GM12878 (cell line): ENCODE measurements around the gene COQ8B. TPM values are rescaled to one million over a fixed set of nuclear protein-coding genes. Genes with fewer than 3 reads are reported as not detected.
A peak's percentile ranks its signal among the peaks of the same experiment; 100 is the strongest.

Source experiments
- ATAC-seq: fragments of 200-7000 bp; cut with Tn5 transposase; 3 replicates; pipeline ENCODE4 v1.9.1; 2020; ENCODE audit warnings: mild to moderate bottlenecking, moderate library complexity
- BruUV-seq: library from RNA; stranded (reverse); fragments of 400-500 nt; replicated peaks from 2 replicates; lab custom pipeline; 2021; lab: Mats Ljungman, UMichigan
- CTCF ChIA-PET: fragments of 300-600 bp; sonication (Branson Sonifier 250); formaldehyde crosslinking; extraction: SDS; loops from one replicate; lab custom pipeline; 2021; ENCODE audit warnings: inconsistent platforms; lab: Yijun Ruan, JAX
- POLR2A ChIA-PET: fragments of 350-600 bp; formaldehyde crosslinking; extraction: SDS; loops from one replicate; lab custom pipeline; 2021; ENCODE audit warnings: inconsistent platforms; lab: Charles Lee
- RAD21 ChIA-PET: fragments of 300-600 bp; sonication (Branson Sonifier 250); formaldehyde crosslinking; loops from one replicate; lab custom pipeline; 2023; ENCODE audit warnings: antibody characterized with exemption; ENCODE audit not compliant: unreplicated experiment; lab: Charles Lee
- SMC1A ChIA-PET: fragments of 300-600 bp; sonication (Branson Sonifier 250); formaldehyde crosslinking; loops from one replicate; lab custom pipeline; 2023; ENCODE audit not compliant: unreplicated experiment, uncharacterized antibody; lab: Charles Lee
- DNase-seq: peaks from one replicate; pipeline ENCODE4 v3.0.0-alpha.2; 2011; ENCODE audit warnings: low read depth, low spot score
- FAIRE-seq: peaks from 3 replicates; lab custom pipeline; 2011; peaks lifted over from hg19 to GRCh38; lab: Jason Lieb, UNC
- H2AFZ ChIP-seq: 2 replicates; pipeline ENCODE4 v1.6.0; 2011; ENCODE audit warnings: low read depth, low read length, control low read depth; ENCODE audit not compliant: control insufficient read depth
- H3K27ac ChIP-seq: 2 replicates; pipeline ENCODE4 v1.5.1; 2011; ENCODE audit warnings: control low read depth; ENCODE audit not compliant: control insufficient read depth, insufficient read depth
- H3K27me3 ChIP-seq, 2 experiments: replicated peaks in 1 of 2; 2 replicates each; pipeline versions ENCODE4 v1.6.0 to v1.6.1; 2011; ENCODE audit warnings: low read length in 1 of 2; ENCODE audit not compliant: control insufficient read depth in 2 of 2, insufficient read depth in 2 of 2
- H3K36me3 ChIP-seq, 2 experiments: 2 replicates each; pipeline ENCODE4 v1.5.1; 2011; ENCODE audit warnings: low read length in 1 of 2; ENCODE audit not compliant: control insufficient read depth in 2 of 2, insufficient read depth in 2 of 2
- H3K4me1 ChIP-seq: 2 replicates; pipeline ENCODE4 v1.6.1; 2011; ENCODE audit warnings: mild to moderate bottlenecking, low read length, moderate library complexity, mixed read lengths; ENCODE audit not compliant: control insufficient read depth, insufficient read depth
- H3K4me2 ChIP-seq: 2 replicates; pipeline ENCODE4 v1.6.0; 2011; ENCODE audit warnings: control low read depth; ENCODE audit not compliant: control insufficient read depth, insufficient read depth
- H3K4me3 ChIP-seq: fragments of 200-600 bp; sonication (generic); 2 replicates; pipeline ENCODE4 v1.5.1; 2016
- H3K79me2 ChIP-seq: 2 replicates; pipeline ENCODE4 v1.6.0; 2011; ENCODE audit warnings: low read length; ENCODE audit not compliant: control insufficient read depth, insufficient read depth
- H3K9ac ChIP-seq: 2 replicates; pipeline ENCODE4 v1.8.0; 2011; ENCODE audit warnings: low read length, control low read depth, mixed read lengths; ENCODE audit not compliant: control insufficient read depth, insufficient read depth
- H3K9me3 ChIP-seq: replicated peaks from 3 replicates; pipeline ENCODE4 v1.5.1; 2011; ENCODE audit warnings: mild to moderate bottlenecking, low read length; ENCODE audit not compliant: control insufficient read depth, insufficient read depth
- H4K20me1 ChIP-seq: 2 replicates; pipeline ENCODE4 v1.6.0; 2011; ENCODE audit not compliant: control insufficient read depth, insufficient read depth
- ATF7 ChIP-seq: fragments of 450-650 bp; IDR thresholded peaks from 2 replicates; pipeline ENCODE4 v1.6.1; 2016; ENCODE audit warnings: low read depth, mild to moderate bottlenecking
- BHLHE40 ChIP-seq, 2 experiments: fragments of 450-650 bp in 1 of 2; IDR thresholded peaks; 2 replicates each; pipeline ENCODE4 v1.6.1; 2011 to 2017; ENCODE audit warnings: low read depth in 2 of 2, borderline replicate concordance in 1 of 2, improper control_type of control experiment in 1 of 2, low read length in 1 of 2, mild to moderate bottlenecking in 1 of 2
- CREM ChIP-seq: IDR thresholded peaks from 2 replicates; pipeline ENCODE4 v1.6.1; 2014; ENCODE audit warnings: antibody characterized with exemption, low read depth
- CTCF ChIP-seq, 3 experiments: IDR thresholded peaks in 2 of 3; conservative IDR thresholded peaks in 1 of 3; 2 replicates each; pipeline ENCODE4 v1.5.1; 2011; ENCODE audit warnings: low read depth in 3 of 3, low read length in 3 of 3, mild to moderate bottlenecking in 3 of 3, control low read depth in 2 of 3, moderate library complexity in 2 of 3, inconsistent platforms in 1 of 3, mixed read lengths in 1 of 3; ENCODE audit not compliant: control insufficient read depth in 2 of 3, insufficient read depth in 1 of 3; ENCODE audit errors: extremely low read depth in 1 of 3
- FOS ChIP-seq: IDR thresholded peaks from 3 replicates; pipeline ENCODE4 v1.6.1; 2011; ENCODE audit warnings: borderline replicate concordance; ENCODE audit not compliant: insufficient read length; ENCODE audit errors: extremely low read depth
- JUNB ChIP-seq: IDR thresholded peaks from 2 replicates; pipeline ENCODE4 v1.6.1; 2016; ENCODE audit warnings: antibody characterized with exemption, mild to moderate bottlenecking
- RUNX3 ChIP-seq: IDR thresholded peaks from 2 replicates; pipeline ENCODE4 v1.6.1; 2012; ENCODE audit warnings: low read length, inconsistent platforms
- ZNF384 ChIP-seq: IDR thresholded peaks from 2 replicates; pipeline ENCODE4 v1.6.1; 2012; ENCODE audit warnings: low read depth, mild to moderate bottlenecking, low read length, improper control_type of control experiment, borderline replicate concordance
- WGBS: methylation state at CpG from one replicate; pipeline ENCODE4 v1.1.6; 2016; ENCODE audit warnings: low lambda C conversion rate; ENCODE audit not compliant: insufficient replicate concordance, insufficient coverage; ENCODE audit errors: missing lambda C conversion rate; 5-methylcytosine and 5-hydroxymethylcytosine counted together
- in situ Hi-C: fragments of 300-500 bp; cut with MboI; formaldehyde crosslinking; loops from 9 replicates; pipeline ENCODE4 v1.14.3; 2018; ENCODE audit warnings: mixed read lengths
- intact Hi-C: fragments of 100-400 bp; cut with micrococcal nuclease; formaldehyde crosslinking; loops from one replicate; pipeline ENCODE4 v1.14.2; 2022; ENCODE audit not compliant: unreplicated experiment
- polyA plus RNA-seq, 11 experiments: library from polyadenylated mRNA; depleted of rRNA in 4 of 11; unstranded in 6 of 11; stranded (reverse) in 5 of 11; fragments of >200 nt; fragmentation: Nextera tagmentation in 4 of 11; fragmentation: Illumina TruSeq in 1 of 11; extraction: Ambion mirVana in 4 of 11; extraction: Trizol in 1 of 11; gene quantifications; 1 replicate in 1 of 11; 2 replicates in 10 of 11; pipeline versions ENCODE4 v1.2.1 to v1.2.3, GENCODE V29; 2011 to 2016; ENCODE audit warnings: inconsistent platforms in 2 of 11, missing spikeins in 2 of 11, low read depth in 1 of 11
- total RNA-seq, 4 experiments: library from RNA; depleted of rRNA in 3 of 4; stranded (reverse); fragments of >200 nt in 3 of 4; fragmentation: Illumina TruSeq in 1 of 4; extraction: Trizol in 1 of 4; gene quantifications; 2 replicates each; pipeline versions ENCODE4 v1.2.1 to v1.2.3, GENCODE V29; 2013 to 2021
- TF ChIP-seq, protein P1 (sequence below): IDR thresholded peaks from 2 replicates; pipeline ENCODE4 v1.6.1; 2011; ENCODE audit warnings: mild to moderate bottlenecking, low read depth, low read length, moderate library complexity; ENCODE audit not compliant: insufficient replicate concordance

Gene COQ8B
- total and polyA plus RNA-seq, 10 of the 15 experiments (the other 5 are each of a cell fraction or from before 2014, with no cell fraction given), result 0.39 to 37.1 (median 16.8) TPM

DNA sequence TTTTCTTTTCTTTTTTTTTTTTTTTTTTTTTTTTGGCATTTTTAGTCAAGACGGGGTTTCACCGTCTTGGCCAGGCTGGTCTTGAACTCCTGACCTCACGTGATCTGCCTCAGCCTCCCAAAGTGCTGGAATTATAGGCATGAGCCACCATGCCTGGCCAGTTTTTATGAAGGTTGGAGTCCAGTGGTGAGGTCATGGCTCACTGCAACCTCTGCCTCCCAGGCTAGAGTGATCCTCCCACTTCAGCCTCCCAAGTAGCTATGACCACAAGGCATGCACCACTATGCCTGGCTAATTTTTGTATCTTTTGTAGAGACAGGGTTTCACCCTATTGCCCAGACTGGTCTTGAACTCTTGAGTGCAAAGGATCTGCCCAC, 38.5 kb upstream of the COQ8B start:
- H3K4me3 ChIP-seq, result peak overlapping the region; percentile 79
- ATAC-seq, result no peak
- FAIRE-seq, result no peak
- H3K27ac ChIP-seq, result peak overlapping the region; percentile 71
- peaks cover 71% of the 10 kb centered on the region for H3K79me2 ChIP-seq
- in situ Hi-C loops, result no loop called here
- 17% methylated on average over 1 of the region's 3 CpGs for WGBS
- intact Hi-C loops, result loop anchor here (1.0 kb wide), 1 partner anchor 22 kb away; no protein-coding TSS in a partner anchor
- ChIA-PET SMC1A (interaction anchor here (1.0 to 13.2 kb wide), 9 partner anchors 11 to 352 kb away, joined by 3 to 256 read pairs (median 3); partner anchors contain the start of genes COQ8B, EGLN2, ITPKC and MIA), POLR2A (interaction anchor here (0.5 to 9.5 kb wide), 18 partner anchors 10 to 706 kb away, joined by 3 to 331 read pairs (median 5); partner anchors contain the start of genes COQ8B, EGLN2, MIA and RAB4B), CTCF (interaction anchor here (1.0 to 9.0 kb wide), 10 partner anchors 15 to 94 kb away, joined by 3 to 72 read pairs (median 5); partner anchors contain the start of genes EGLN2 and RAB4B), RAD21 (interaction anchor here (0.6 to 16.3 kb wide), 16 partner anchors 10 to 1264 kb away, joined by 3 to 291 read pairs (median 4); partner anchors contain the start of genes EGLN2, MIA and RAB4B)
- no peaks in the 10 kb centered on the region for H3K27me3 ChIP-seq
- 0 out of 2 replicates have a peak overlapping the region, but pooled peaks have one; percentile 35 for H3K9ac ChIP-seq
- peaks cover 14% of the 10 kb centered on the region for H4K20me1 ChIP-seq
- peaks cover 14 to 32% of the 10 kb centered on the region in 2 experiments; a peak in 3 of 4 replicates for H3K36me3 ChIP-seq
- DNase-seq, result no peak
- no peak overlapping the region for H2AFZ ChIP-seq
- H3K4me1 ChIP-seq, result peaks cover 19% of the 10 kb centered on the region
- peak overlapping the region; percentile 95 for H3K4me2 ChIP-seq
- TF ChIP-seq CTCF (IDR thresholded peaks at IDR 0.05 in 2 of 3, conservative IDR thresholded peaks at IDR 0.05 in 1 of 3; ENCODE audit: control insufficient read depth in 2 of 3, extremely low read depth in 1 of 3, insufficient read depth in 1 of 3, low read depth in 3 of 3, low read length in 3 of 3) (no peak), ZNF384 (peak; percentile 6), BHLHE40 (IDR thresholded peaks at IDR 0.05; ENCODE audit: borderline replicate concordance in 1 of 2, low read depth in 2 of 2, low read length in 1 of 2) (peak in 1 of 2 experiments; percentile 76; a peak in 2 of 4 replicates), ATF7 (peak; percentile 13), FOS (no peak), RUNX3 (0 out of 2 replicates have a peak, but pooled peaks have one; percentile 14), CREM (no peak), JUNB (no peak)
- TF ChIP-seq, protein P1, sequence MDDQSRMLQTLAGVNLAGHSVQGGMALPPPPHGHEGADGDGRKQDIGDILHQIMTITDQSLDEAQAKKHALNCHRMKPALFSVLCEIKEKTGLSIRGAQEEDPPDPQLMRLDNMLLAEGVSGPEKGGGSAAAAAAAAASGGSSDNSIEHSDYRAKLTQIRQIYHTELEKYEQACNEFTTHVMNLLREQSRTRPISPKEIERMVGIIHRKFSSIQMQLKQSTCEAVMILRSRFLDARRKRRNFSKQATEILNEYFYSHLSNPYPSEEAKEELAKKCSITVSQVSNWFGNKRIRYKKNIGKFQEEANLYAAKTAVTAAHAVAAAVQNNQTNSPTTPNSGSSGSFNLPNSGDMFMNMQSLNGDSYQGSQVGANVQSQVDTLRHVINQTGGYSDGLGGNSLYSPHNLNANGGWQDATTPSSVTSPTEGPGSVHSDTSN, result no peak
- no TSS peak for BruUV-seq
- H3K9me3 ChIP-seq, result no peaks in the 10 kb centered on the region
